ENCODE measurements around the gene AZIN2. TPM values are rescaled to one million over a fixed set of nuclear protein-coding genes. Genes with fewer than 3 reads are reported as not detected.
"Not testable (repeated sequence)": the region's sequence is repeated elsewhere in the genome, so short reads cannot be mapped to it uniquely, and the experiment has no call there.

Gene AZIN2
- total and polyA plus RNA-seq, 2 donors: 1.7 to 4.2 TPM

- WGBS: 79% methylated on average over 12 of the region's 12 CpGs
- Histone ChIP-seq H3K4me3 (ENCODE audit: low read length in 2 of 2) (no peak overlapping the region), H3K27ac (ENCODE audit: low read depth in 1 of 2, low read length in 1 of 2) (no peak overlapping the region), H3K4me1 (ENCODE audit: control insufficient read depth in 2 of 2, insufficient read depth in 2 of 2, low read length in 2 of 2) (peaks cover 0 to 11% of the 10 kb centered on the region in 2 donors), H3K27me3 (ENCODE audit: control insufficient read depth in 2 of 2, insufficient read depth in 1 of 2, low read length in 1 of 2) (peaks cover 0 to 2% of the 10 kb centered on the region in 2 donors), H3K36me3 (ENCODE audit: control insufficient read depth in 2 of 2, insufficient read depth in 2 of 2, low read length in 1 of 2) (no peaks in the 10 kb centered on the region), H3K9me3 (ENCODE audit: control insufficient read depth in 2 of 2, insufficient read depth in 1 of 2, low read length in 1 of 2) (no peaks in the 10 kb centered on the region)
- peak in 3 of 9 donors; percentile 12 to 44 (median 37) for DNase-seq (ENCODE audit: low read depth in 6 of 9, low spot score in 9 of 9)
Observed at GRCh38 chr1:33055210-33056008, 25.5 kb upstream of the AZIN2 start.

GRCh38 chr1:33056426-33056825 is 24.5 kb upstream of the AZIN2 start:
- Histone ChIP-seq H3K9me3 (ENCODE audit: control insufficient read depth in 2 of 2, insufficient read depth in 1 of 2, low read length in 1 of 2) (no peaks in the 10 kb centered on the region), H3K4me1 (ENCODE audit: control insufficient read depth in 2 of 2, insufficient read depth in 2 of 2, low read length in 2 of 2) (peaks cover 0 to 10% of the 10 kb centered on the region in 2 donors), H3K36me3 (ENCODE audit: control insufficient read depth in 2 of 2, insufficient read depth in 2 of 2, low read length in 1 of 2) (no peaks in the 10 kb centered on the region), H3K27ac (ENCODE audit: low read depth in 1 of 2, low read length in 1 of 2) (peak overlapping the region in 1 of 2 donors; percentile 18), H3K27me3 (ENCODE audit: control insufficient read depth in 2 of 2, insufficient read depth in 1 of 2, low read length in 1 of 2) (no peaks in the 10 kb centered on the region), H3K4me3 (ENCODE audit: low read length in 2 of 2) (no peak overlapping the region)
- 16% methylated on average over 3 of the region's 3 CpGs for WGBS
- DNase-seq (ENCODE audit: low read depth in 6 of 9, low spot score in 9 of 9): peak in 1 of 9 donors; percentile 34

GRCh38 chr1:33057095-33057494 is 23.9 kb upstream of the AZIN2 start:
- Histone ChIP-seq H3K27ac (ENCODE audit: low read depth in 1 of 2, low read length in 1 of 2) (no peak overlapping the region), H3K27me3 (ENCODE audit: control insufficient read depth in 2 of 2, insufficient read depth in 1 of 2, low read length in 1 of 2) (no peaks in the 10 kb centered on the region), H3K9me3 (ENCODE audit: control insufficient read depth in 2 of 2, insufficient read depth in 1 of 2, low read length in 1 of 2) (peaks cover 0 to 3% of the 10 kb centered on the region in 2 donors), H3K36me3 (ENCODE audit: control insufficient read depth in 2 of 2, insufficient read depth in 2 of 2, low read length in 1 of 2) (no peaks in the 10 kb centered on the region), H3K4me1 (ENCODE audit: control insufficient read depth in 2 of 2, insufficient read depth in 2 of 2, low read length in 2 of 2) (peaks cover 0 to 10% of the 10 kb centered on the region in 2 donors), H3K4me3 (ENCODE audit: low read length in 2 of 2) (no peak overlapping the region)
- no peak for DNase-seq (ENCODE audit: low read depth in 6 of 9, low spot score in 9 of 9)
- 85% methylated on average over 2 of the region's 2 CpGs for WGBS

- Histone ChIP-seq H3K27me3 (ENCODE audit: control insufficient read depth in 2 of 2, insufficient read depth in 1 of 2, low read length in 1 of 2) (no peaks in the 10 kb centered on the region), H3K36me3 (ENCODE audit: control insufficient read depth in 2 of 2, insufficient read depth in 2 of 2, low read length in 1 of 2) (no peaks in the 10 kb centered on the region), H3K4me1 (ENCODE audit: control insufficient read depth in 2 of 2, insufficient read depth in 2 of 2, low read length in 2 of 2) (peaks cover 0 to 7% of the 10 kb centered on the region in 2 donors), H3K4me3 (ENCODE audit: low read length in 2 of 2) (no peak overlapping the region), H3K27ac (ENCODE audit: low read depth in 1 of 2, low read length in 1 of 2) (no peak overlapping the region), H3K9me3 (ENCODE audit: control insufficient read depth in 2 of 2, insufficient read depth in 1 of 2, low read length in 1 of 2) (peaks cover 0 to 25% of the 10 kb centered on the region in 2 donors)
- WGBS: 97% methylated on average over 2 of the region's 2 CpGs
- no peak for DNase-seq (ENCODE audit: low read depth in 6 of 9, low spot score in 9 of 9)
Observed at GRCh38 chr1:33060579-33061083, 20.3 kb upstream of the AZIN2 start.

GRCh38 chr1:33061834-33062233 is 19.1 kb upstream of the AZIN2 start:
- Histone ChIP-seq H3K36me3 (ENCODE audit: control insufficient read depth in 2 of 2, insufficient read depth in 2 of 2, low read length in 1 of 2) (no peaks in the 10 kb centered on the region), H3K27ac (ENCODE audit: low read depth in 1 of 2, low read length in 1 of 2) (no peak overlapping the region), H3K27me3 (ENCODE audit: control insufficient read depth in 2 of 2, insufficient read depth in 1 of 2, low read length in 1 of 2) (no peaks in the 10 kb centered on the region), H3K9me3 (ENCODE audit: control insufficient read depth in 2 of 2, insufficient read depth in 1 of 2, low read length in 1 of 2) (peaks cover 0 to 27% of the 10 kb centered on the region in 2 donors), H3K4me3 (ENCODE audit: low read length in 2 of 2) (no peak overlapping the region), H3K4me1 (ENCODE audit: control insufficient read depth in 2 of 2, insufficient read depth in 2 of 2, low read length in 2 of 2) (no peaks in the 10 kb centered on the region)
- no peak for DNase-seq (ENCODE audit: low read depth in 6 of 9, low spot score in 9 of 9)

GRCh38 chr1:33064284-33064683 is 16.7 kb upstream of the AZIN2 start:
- not testable (repeated sequence) for H3K4me3 ChIP-seq (ENCODE audit: low read length in 2 of 2); H3K27me3 ChIP-seq (ENCODE audit: control insufficient read depth in 2 of 2, insufficient read depth in 1 of 2, low read length in 1 of 2); H3K27ac ChIP-seq (ENCODE audit: low read depth in 1 of 2, low read length in 1 of 2); H3K4me1 ChIP-seq (ENCODE audit: control insufficient read depth in 2 of 2, insufficient read depth in 2 of 2, low read length in 2 of 2); DNase-seq (ENCODE audit: low read depth in 6 of 9, low spot score in 9 of 9); H3K36me3 ChIP-seq (ENCODE audit: control insufficient read depth in 2 of 2, insufficient read depth in 2 of 2, low read length in 1 of 2)
- peaks cover 0 to 27% of the 10 kb centered on the region in 2 donors for H3K9me3 ChIP-seq (ENCODE audit: control insufficient read depth in 2 of 2, insufficient read depth in 1 of 2, low read length in 1 of 2)
- WGBS: 97% methylated on average over 9 of the region's 9 CpGs

- Histone ChIP-seq H3K27ac (ENCODE audit: low read depth in 1 of 2, low read length in 1 of 2) (no peak overlapping the region), H3K27me3 (ENCODE audit: control insufficient read depth in 2 of 2, insufficient read depth in 1 of 2, low read length in 1 of 2) (peaks cover 0 to 2% of the 10 kb centered on the region in 2 donors), H3K4me3 (ENCODE audit: low read length in 2 of 2) (no peak overlapping the region), H3K9me3 (ENCODE audit: control insufficient read depth in 2 of 2, insufficient read depth in 1 of 2, low read length in 1 of 2) (peaks cover 0 to 27% of the 10 kb centered on the region in 2 donors), H3K36me3 (ENCODE audit: control insufficient read depth in 2 of 2, insufficient read depth in 2 of 2, low read length in 1 of 2) (no peaks in the 10 kb centered on the region), H3K4me1 (ENCODE audit: control insufficient read depth in 2 of 2, insufficient read depth in 2 of 2, low read length in 2 of 2) (no peaks in the 10 kb centered on the region)
- WGBS: 97% methylated on average over 10 of the region's 10 CpGs
- no peak for DNase-seq (ENCODE audit: low read depth in 6 of 9, low spot score in 9 of 9)
Observed at GRCh38 chr1:33065301-33065700, 15.7 kb upstream of the AZIN2 start.

GRCh38 chr1:33066477-33066876 is 14.5 kb upstream of the AZIN2 start:
- not testable (repeated sequence) for DNase-seq (ENCODE audit: low read depth in 6 of 9, low spot score in 9 of 9); H3K27me3 ChIP-seq (ENCODE audit: control insufficient read depth in 2 of 2, insufficient read depth in 1 of 2, low read length in 1 of 2); H3K4me3 ChIP-seq (ENCODE audit: low read length in 2 of 2); H3K4me1 ChIP-seq (ENCODE audit: control insufficient read depth in 2 of 2, insufficient read depth in 2 of 2, low read length in 2 of 2); H3K27ac ChIP-seq (ENCODE audit: low read depth in 1 of 2, low read length in 1 of 2); H3K36me3 ChIP-seq (ENCODE audit: control insufficient read depth in 2 of 2, insufficient read depth in 2 of 2, low read length in 1 of 2)
- 98% methylated on average over 3 of the region's 3 CpGs for WGBS
- peaks cover 0 to 27% of the 10 kb centered on the region in 2 donors for H3K9me3 ChIP-seq (ENCODE audit: control insufficient read depth in 2 of 2, insufficient read depth in 1 of 2, low read length in 1 of 2)

- 65% methylated on average over 2 of the region's 2 CpGs for WGBS
- H3K27ac ChIP-seq (ENCODE audit: low read depth in 1 of 2, low read length in 1 of 2); H3K4me1 ChIP-seq (ENCODE audit: control insufficient read depth in 2 of 2, insufficient read depth in 2 of 2, low read length in 2 of 2); H3K27me3 ChIP-seq (ENCODE audit: control insufficient read depth in 2 of 2, insufficient read depth in 1 of 2, low read length in 1 of 2); H3K4me3 ChIP-seq (ENCODE audit: low read length in 2 of 2); H3K36me3 ChIP-seq (ENCODE audit: control insufficient read depth in 2 of 2, insufficient read depth in 2 of 2, low read length in 1 of 2); DNase-seq (ENCODE audit: low read depth in 6 of 9, low spot score in 9 of 9): not testable (repeated sequence)
- peaks cover 0 to 15% of the 10 kb centered on the region in 2 donors for H3K9me3 ChIP-seq (ENCODE audit: control insufficient read depth in 2 of 2, insufficient read depth in 1 of 2, low read length in 1 of 2)
Observed at GRCh38 chr1:33068108-33068507, 12.8 kb upstream of the AZIN2 start.
